Anterior cingulate cortex (tissue), 58 donors: ENCODE data around the gene STK32C.

Experiments used
- DNase-seq, 58 donors: peaks; one replicate each; lab custom pipeline; 2025; lab: John Stamatoyannopoulos, UW

STK32C gene

GRCh38 chr10:132290631-132291030, 17.1 kb downstream of the STK32C start:
- DNase-seq = no peak

DNA sequence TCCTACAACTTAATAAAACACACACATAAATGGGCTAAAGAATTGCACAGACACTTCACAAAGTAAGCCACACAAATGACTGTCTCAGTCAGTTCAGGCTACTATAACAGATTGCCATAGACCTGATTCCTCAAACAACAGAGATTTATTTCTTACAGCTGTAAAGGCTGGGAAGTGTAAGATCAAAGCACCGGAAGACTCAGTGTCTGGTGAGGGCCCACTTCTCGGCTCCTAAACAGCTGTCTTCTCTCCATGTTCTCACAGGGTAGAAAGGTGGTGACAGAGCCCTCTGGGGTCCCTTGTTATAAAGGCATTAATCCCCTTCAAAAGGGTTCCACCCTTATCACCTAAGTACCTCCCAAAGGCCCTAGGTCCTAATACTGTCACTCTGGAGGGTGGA, 18.3 kb downstream of the STK32C start:
- DNase-seq = no peak

- peak in 13 of 58 donors; percentile 32 to 76 (median 57) for DNase-seq
Measured at GRCh38 chr10:132283604-132284382, 24.0 kb downstream of the STK32C start.

DNA sequence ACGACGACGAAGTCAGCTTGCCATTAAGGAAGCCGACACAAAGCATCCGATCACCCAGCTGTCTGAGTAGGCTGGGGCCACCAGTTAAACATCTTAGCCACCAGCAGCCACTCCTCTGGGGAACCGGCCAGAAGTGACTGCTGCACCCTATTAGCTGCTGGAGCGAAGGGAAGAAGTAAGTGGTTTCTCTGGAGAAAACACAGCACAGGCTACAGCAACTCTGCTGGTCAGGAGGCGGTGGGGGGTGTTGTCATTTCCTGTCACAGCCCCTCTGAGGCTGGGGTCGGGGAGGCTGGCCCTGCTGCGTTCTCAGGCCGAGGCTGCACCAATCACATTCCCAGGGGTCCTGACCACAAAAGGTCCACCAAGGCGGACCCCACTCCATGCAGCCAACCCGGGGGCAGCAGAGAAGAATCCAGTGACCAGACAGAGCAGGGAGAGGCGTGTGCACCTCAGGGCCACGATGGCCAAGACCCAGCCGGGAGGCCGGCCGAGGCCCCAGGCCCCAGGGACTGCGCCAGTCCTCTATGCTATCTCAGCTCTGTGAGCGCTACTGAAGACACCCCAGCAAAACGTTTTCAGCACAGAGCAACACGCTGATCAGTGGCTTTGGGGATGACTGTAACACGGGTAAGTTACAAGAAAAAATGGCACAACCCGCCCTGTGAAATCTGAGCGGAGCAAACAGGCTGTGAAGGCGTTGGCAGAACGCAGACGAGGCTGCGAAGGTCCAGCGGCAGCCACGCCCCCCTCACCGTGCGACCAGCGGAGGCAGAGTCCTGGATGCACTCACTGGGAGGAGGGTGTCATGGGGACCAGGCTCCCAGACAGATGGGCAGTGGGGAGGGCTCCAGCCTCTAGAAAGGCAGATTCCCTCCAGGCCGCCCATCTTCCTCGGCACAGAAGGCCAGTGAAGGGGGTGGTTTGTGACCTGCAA, 24.8 kb downstream of the STK32C start:
- DNase-seq = peak in 6 of 58 donors; percentile 35 to 70 (median 59)

GRCh38 chr10:132281915-132282666, 25.7 kb downstream of the STK32C start:
- DNase-seq = peak in 9 of 58 donors; percentile 20 to 71 (median 48)

GRCh38 chr10:132280646-132281074, 27.1 kb downstream of the STK32C start:
- no peak for DNase-seq

GRCh38 chr10:132279873-132280645, 27.7 kb downstream of the STK32C start:
- no peak for DNase-seq

DNA sequence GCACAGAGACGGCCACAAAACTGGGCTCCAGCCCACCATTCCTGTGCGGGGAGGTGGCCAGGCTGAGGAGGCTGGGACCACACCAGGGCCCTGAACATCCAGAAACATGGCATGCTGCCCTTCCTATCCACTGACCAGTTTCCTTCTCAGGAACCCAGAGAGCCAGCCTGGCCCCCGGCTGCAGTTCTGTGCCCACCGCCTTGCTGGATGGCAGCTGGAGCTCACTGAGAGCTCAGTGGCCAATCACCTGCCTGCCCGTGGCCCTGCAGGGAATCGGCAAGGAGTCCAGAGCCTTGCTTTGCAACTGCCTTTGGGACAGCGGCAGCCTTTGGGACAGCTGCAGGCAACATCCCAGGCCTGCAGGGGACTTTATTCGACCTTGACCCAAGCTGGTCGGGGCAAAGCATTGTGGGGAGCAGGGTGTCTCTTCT, 30.4 kb downstream of the STK32C start:
- DNase-seq = no peak

GRCh38 chr10:132276706-132277105, 31.0 kb downstream of the STK32C start:
- no peak for DNase-seq

DNA sequence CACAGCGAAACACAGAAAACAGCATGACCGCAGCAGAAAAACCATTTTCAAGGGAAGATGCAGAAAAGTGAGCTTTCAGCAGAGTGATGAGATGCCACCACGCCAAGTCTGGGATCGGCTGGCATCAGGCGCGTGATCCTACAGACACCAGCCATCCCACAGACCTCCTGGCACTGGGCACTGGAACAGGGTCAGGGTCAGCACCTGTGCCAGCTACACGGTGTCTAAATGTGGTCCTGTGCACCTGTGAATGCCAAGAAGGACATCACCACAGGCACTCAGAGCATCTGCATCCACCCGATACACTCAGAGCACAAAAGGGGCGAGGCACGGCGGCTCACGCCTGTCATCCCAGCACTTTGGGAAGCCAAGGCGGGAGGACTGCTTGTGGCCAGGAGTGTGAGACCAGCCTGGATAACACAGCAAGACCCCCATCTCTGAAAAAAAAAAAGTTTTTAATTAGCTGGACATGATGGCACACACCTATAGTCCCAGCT, 31.5 kb downstream of the STK32C start:
- no peak for DNase-seq

DNA sequence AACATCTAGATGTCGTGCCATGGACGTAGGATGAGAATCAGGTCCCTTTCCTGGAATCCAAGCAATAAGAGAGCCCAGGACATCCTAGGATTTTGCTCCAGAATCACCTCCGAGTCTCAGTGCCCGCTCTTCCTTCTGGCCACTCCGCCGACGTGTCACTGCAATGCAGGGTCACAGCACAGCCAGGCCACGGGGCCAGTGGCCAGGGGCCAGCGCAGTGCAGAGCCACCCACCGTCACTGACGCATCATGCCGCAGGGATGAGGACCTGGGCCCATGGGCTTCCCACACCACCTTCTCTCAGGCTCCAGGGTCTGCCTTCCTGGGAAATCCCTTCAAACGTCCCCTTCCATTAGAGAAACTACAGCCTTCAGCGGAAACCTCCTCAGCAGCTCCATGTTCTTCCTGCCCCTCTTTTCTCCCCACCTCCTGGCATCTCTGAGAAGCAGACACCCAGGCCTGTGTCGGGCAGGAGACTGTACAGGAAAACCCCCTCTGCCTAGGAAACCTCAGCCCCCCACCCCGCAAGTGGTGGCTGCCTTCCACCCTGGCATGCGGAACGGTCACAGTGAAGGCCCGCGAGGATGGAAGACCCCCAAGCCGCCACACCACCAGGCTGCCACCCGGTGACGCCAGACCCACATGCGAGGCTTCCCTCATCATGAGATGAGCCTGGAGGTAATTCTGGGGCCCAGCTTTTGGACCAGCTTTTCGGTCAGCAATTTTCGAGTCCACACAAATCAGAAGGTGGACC, 32.1 kb downstream of the STK32C start:
- no peak for DNase-seq

DNA sequence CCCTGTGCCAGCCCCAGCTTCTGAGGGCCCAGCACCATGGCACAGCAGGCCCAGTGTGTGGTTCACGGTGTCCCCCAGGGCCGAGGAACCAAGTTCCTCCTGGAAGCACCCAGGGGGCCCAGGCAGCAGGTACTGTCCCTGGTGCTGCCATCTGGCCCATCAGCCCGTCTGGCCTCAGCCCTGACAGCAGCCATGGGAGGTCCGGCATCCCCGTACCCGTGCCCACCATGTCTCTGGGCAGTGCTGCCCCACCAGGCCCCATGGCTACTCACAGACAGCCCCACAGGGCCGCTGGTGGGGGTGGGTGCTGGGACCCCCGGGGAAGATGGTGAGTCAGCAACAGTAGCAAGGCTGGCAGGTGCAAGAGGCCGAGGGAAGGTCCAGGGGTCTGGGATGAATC, 32.8 kb downstream of the STK32C start:
- DNase-seq = no peak

GRCh38 chr10:132274581-132274980, 33.2 kb downstream of the STK32C start:
- DNase-seq = peak in 18 of 58 donors; percentile 13 to 77 (median 41)

GRCh38 chr10:132273966-132274365, 33.8 kb downstream of the STK32C start:
- DNase-seq = no peak

- DNase-seq = no peak
Measured at GRCh38 chr10:132273304-132273944, 34.3 kb downstream of the STK32C start.

DNA sequence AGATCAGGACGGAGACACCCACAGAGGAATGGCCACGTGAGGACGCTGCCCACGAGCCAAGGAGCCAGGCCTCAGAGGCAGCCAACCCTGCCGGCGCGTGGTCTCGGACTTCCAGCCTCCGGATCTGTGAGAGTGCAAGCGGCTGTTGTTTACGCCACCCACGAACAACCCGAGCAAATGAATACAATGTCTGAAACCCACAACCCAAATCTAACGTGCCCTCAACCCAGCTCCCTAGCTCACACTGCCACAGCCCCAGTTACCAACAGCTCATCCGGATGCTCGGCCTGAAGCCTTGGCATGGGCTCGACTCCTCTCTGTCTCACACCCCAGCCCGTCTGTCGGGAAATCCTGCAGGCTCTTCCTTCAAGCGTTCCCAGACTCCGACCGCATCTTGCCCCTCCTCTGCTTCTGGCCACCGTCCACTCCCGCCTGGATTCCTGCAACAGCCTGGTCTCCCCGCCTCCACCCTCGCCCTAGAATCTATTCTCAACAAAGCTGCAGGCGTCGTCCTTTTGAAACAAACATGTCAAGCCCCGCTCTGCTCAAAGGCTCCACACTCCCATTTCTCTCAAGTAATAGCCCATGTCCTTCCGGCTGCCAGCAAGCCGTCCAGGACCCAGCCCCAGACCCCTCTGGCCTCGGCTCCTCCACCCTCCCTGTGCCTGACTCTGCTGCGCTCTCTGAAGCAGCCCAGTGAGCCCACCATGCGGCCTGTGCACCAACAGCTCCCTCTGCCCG, 35.3 kb downstream of the STK32C start:
- DNase-seq = peak in 42 of 58 donors; percentile 17 to 86 (median 57)

- DNase-seq = no peak
Measured at GRCh38 chr10:132271458-132272230, 36.1 kb downstream of the STK32C start.
